Endodermal cell (in vitro differentiated cells): ENCODE data around the gene NPM3. TPM values are rescaled to one million over a fixed set of nuclear protein-coding genes. Genes with fewer than 3 reads are reported as not detected.

Experiments
- DNase-seq: peaks from one replicate; pipeline ENCODE4 v3.0.0-alpha.2; 2017
- H3K27ac ChIP-seq: 2 replicates; pipeline ENCODE4 v1.5.1; 2013; ENCODE audit warnings: mild to moderate bottlenecking, low read depth, low read length, moderate library complexity
- H3K27me3 ChIP-seq: 2 replicates; pipeline ENCODE4 v1.6.1; 2013; ENCODE audit warnings: mild to moderate bottlenecking, low read length, moderate library complexity; ENCODE audit not compliant: insufficient read depth, control insufficient read depth, poor library complexity, severe bottlenecking
- H3K36me3 ChIP-seq: 2 replicates; pipeline ENCODE4 v1.7.0; 2013; ENCODE audit warnings: mild to moderate bottlenecking, low read length, moderate library complexity; ENCODE audit not compliant: control insufficient read depth, insufficient read depth
- H3K4me1 ChIP-seq: one replicate; pipeline ENCODE4 v1.7.0; 2013; ENCODE audit warnings: low read length; ENCODE audit not compliant: control insufficient read depth, insufficient read depth
- H3K4me3 ChIP-seq: 2 replicates; pipeline ENCODE4 v1.5.1; 2013; ENCODE audit warnings: mild to moderate bottlenecking, low read length, moderate library complexity
- H3K9ac ChIP-seq: 2 replicates; pipeline ENCODE4 v1.6.1; 2013; ENCODE audit warnings: mild to moderate bottlenecking, low read length, moderate library complexity; ENCODE audit not compliant: poor library complexity, severe bottlenecking; ENCODE audit errors: extremely low read depth
- H3K9me3 ChIP-seq: 2 replicates; pipeline ENCODE4 v1.6.1; 2013; ENCODE audit warnings: mild to moderate bottlenecking, low read length, moderate library complexity; ENCODE audit not compliant: control insufficient read depth
- H3K27ac Mint-ChIP-seq: 2 replicates; pipeline ENCODE4 v1.8.0; 2020; ENCODE audit warnings: mixed read lengths
- H3K27me3 Mint-ChIP-seq: 2 replicates; pipeline ENCODE4 v1.8.0; 2021; ENCODE audit warnings: mild to moderate bottlenecking, mixed read lengths; ENCODE audit not compliant: insufficient read depth
- H3K36me3 Mint-ChIP-seq: 2 replicates; pipeline ENCODE4 v1.8.0; 2020; ENCODE audit warnings: low read depth, mixed read lengths
- H3K4me1 Mint-ChIP-seq: 2 replicates; pipeline ENCODE4 v1.8.0; 2020; ENCODE audit warnings: mixed read lengths
- H3K4me3 Mint-ChIP-seq: 2 replicates; pipeline ENCODE4 v1.8.0; 2020; ENCODE audit warnings: mild to moderate bottlenecking, moderate library complexity, mixed read lengths
- H3K9me3 Mint-ChIP-seq: 2 replicates; pipeline ENCODE4 v1.8.0; 2020; ENCODE audit warnings: mild to moderate bottlenecking, mixed read lengths
- WGBS, 2 experiments: methylation state at CpG; one replicate each; pipeline versions ENCODE4 v1.1.5 to v1.1.7; 2013; ENCODE audit warnings: missing lambda C conversion rate in 2 of 2, mixed read lengths in 1 of 2; ENCODE audit not compliant: insufficient coverage in 1 of 2, insufficient read length in 1 of 2; 5-methylcytosine and 5-hydroxymethylcytosine counted together
- total RNA-seq, 2 donors: library from RNA; stranded (reverse); fragmentation: NEBNext Ultra II Directional in 1 of 2; extraction: Animal tissue kit (Norgen Biotek cat#: 25700) in 1 of 2; gene quantifications; 2 replicates in 1 of 2; 3 replicates in 1 of 2; pipeline ENCODE4 v1.2.1, GENCODE V29; 2021
- TF ChIP-seq, protein P1 (sequence below): fragments of 200-600 bp; sonication (generic); conservative IDR thresholded peaks from 2 replicates; pipeline ENCODE4 v1.5.0; 2021; ENCODE audit warnings: antibody characterized with exemption, mild to moderate bottlenecking

The NPM3 gene
- total RNA-seq, 2 donors from 2014 or later = 82.2 to 133 TPM

DNA sequence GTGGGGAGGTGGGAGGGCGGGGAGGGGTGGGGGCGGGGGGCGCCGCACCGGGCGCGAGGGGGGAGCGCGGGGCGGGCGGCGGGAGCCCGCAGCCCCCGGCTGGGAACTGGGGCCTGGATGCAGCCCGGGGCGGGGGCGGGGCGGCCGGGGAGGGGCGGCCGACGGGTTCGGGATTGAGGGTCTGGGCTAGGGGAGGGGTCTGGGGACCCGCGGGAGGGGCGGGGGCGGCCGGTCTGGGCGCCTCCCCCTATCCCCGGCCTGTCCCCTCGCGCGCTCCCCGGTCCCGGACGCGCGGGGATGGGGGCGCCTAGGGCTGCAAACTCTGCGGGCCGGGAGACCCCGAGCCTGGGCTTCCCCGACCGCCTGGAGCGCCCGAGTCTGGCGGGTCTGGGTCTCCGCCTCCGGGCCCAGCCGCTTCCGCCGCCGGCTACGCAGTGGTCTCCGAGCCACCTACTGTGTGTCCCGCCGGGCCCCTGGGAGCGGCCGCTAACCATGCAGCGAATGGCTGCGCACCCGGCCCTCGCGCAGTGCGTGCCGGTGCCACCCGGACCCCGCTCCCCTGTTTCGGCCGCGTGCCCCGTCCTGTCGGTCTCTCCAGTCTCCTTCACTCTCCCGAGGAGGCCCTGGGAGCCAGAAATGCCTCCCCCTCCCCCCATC lies 7.0 kb downstream of the NPM3 start:
- Histone ChIP-seq H3K9me3 (no peaks in the 10 kb centered on the region), H3K27me3 (peaks cover 10% of the 10 kb centered on the region), H3K4me1 (peaks cover 45% of the 10 kb centered on the region), H3K4me3 (no peak overlapping the region), H3K27ac (no peak overlapping the region), H3K36me3 (peaks cover 46% of the 10 kb centered on the region), H3K9ac (peak overlapping the region; percentile 11)
- H3K27me3 Mint-ChIP-seq = peaks cover 26% of the 10 kb centered on the region
- no peaks in the 10 kb centered on the region for H3K9me3 Mint-ChIP-seq
- peaks cover 15% of the 10 kb centered on the region for H3K36me3 Mint-ChIP-seq
- 1 to 3% methylated on average over 22 to 51 of the region's 74 CpGs for WGBS, 2 experiments
- peaks cover 48% of the 10 kb centered on the region for H3K4me1 Mint-ChIP-seq
- H3K27ac Mint-ChIP-seq = peak overlapping the region; percentile 30
- DNase-seq = peak; percentile 76
- TF ChIP-seq, protein P1, sequence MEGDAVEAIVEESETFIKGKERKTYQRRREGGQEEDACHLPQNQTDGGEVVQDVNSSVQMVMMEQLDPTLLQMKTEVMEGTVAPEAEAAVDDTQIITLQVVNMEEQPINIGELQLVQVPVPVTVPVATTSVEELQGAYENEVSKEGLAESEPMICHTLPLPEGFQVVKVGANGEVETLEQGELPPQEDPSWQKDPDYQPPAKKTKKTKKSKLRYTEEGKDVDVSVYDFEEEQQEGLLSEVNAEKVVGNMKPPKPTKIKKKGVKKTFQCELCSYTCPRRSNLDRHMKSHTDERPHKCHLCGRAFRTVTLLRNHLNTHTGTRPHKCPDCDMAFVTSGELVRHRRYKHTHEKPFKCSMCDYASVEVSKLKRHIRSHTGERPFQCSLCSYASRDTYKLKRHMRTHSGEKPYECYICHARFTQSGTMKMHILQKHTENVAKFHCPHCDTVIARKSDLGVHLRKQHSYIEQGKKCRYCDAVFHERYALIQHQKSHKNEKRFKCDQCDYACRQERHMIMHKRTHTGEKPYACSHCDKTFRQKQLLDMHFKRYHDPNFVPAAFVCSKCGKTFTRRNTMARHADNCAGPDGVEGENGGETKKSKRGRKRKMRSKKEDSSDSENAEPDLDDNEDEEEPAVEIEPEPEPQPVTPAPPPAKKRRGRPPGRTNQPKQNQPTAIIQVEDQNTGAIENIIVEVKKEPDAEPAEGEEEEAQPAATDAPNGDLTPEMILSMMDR = no peak
- H3K4me3 Mint-ChIP-seq = peak overlapping the region; percentile 56

DNA sequence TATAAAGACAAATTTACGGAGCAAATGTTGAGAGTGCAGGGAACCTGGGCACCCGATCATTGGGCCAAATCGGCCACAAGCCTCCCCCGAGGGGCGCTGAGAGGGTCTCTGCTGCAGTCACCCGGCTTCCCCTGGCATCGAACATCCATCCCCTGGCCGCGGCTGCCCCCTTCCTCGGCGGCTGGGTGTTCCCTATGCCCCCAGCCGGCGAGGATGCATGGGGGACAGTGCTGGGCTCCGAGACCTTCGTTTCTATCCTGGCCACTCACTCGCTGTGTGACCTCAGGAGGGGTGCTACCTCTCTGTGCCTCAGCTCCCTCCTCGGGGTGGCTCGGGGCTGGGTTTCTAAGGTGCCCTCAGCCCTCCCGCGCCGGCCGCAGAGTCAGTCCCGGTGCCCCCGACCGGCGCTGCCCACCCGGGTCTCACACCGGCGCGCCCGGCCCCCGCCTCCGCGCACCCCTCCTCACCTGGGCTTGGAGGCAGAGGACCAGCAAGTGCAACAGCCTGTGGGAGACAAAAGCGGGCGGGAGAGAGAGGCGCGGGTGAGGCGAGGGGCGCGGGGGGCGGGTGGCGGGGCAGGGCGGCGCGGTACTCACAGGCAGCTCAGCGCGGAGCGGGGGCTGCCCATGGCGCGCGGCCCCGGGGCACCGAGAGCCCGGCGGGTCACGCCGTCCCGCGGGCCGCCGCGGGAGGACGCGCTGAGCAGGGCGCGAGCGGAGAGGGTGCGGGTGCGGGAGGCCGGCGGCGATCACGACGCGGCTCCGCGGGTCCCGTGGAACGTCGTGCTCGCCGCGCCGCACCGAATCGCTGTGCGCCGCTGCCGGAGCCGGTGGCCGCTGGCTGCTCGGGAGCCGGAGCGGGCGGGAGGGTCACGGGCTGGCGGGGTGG lies 7.7 kb downstream of the NPM3 start, which contains the start of gene FGF8:
TSS of gene FGF8 (minus strand) at position 842 of the 888 bp plus-strand sequence. CDS start at position 628, 214 bp downstream.
- peaks cover 43% of the 10 kb centered on the region for H3K4me1 Mint-ChIP-seq
- H3K9ac ChIP-seq = peak within 1 kb of the TSS; percentile 60
- peak; percentile 68 for DNase-seq
- WGBS, 2 experiments = 1 to 5% methylated on average over 17 to 74 of the region's 98 CpGs
- peaks cover 45% of the 10 kb centered on the region for H3K4me1 ChIP-seq
- peaks cover 18% of the 10 kb centered on the region for H3K36me3 Mint-ChIP-seq
- TF ChIP-seq, protein P1 = no peak
- peaks cover 26% of the 10 kb centered on the region for H3K27me3 Mint-ChIP-seq
- peaks cover 10% of the 10 kb centered on the region for H3K27me3 ChIP-seq
- peak within 1 kb of the TSS; percentile 30 for H3K27ac Mint-ChIP-seq
- H3K9me3 Mint-ChIP-seq = no peaks in the 10 kb centered on the region
- H3K36me3 ChIP-seq = peaks cover 52% of the 10 kb centered on the region
- no peaks in the 10 kb centered on the region for H3K9me3 ChIP-seq
- peak within 1 kb of the TSS; percentile 85 for H3K4me3 ChIP-seq
- H3K4me3 Mint-ChIP-seq = peak within 1 kb of the TSS; percentile 63
- H3K27ac ChIP-seq = no peak within 1 kb of the TSS

DNA sequence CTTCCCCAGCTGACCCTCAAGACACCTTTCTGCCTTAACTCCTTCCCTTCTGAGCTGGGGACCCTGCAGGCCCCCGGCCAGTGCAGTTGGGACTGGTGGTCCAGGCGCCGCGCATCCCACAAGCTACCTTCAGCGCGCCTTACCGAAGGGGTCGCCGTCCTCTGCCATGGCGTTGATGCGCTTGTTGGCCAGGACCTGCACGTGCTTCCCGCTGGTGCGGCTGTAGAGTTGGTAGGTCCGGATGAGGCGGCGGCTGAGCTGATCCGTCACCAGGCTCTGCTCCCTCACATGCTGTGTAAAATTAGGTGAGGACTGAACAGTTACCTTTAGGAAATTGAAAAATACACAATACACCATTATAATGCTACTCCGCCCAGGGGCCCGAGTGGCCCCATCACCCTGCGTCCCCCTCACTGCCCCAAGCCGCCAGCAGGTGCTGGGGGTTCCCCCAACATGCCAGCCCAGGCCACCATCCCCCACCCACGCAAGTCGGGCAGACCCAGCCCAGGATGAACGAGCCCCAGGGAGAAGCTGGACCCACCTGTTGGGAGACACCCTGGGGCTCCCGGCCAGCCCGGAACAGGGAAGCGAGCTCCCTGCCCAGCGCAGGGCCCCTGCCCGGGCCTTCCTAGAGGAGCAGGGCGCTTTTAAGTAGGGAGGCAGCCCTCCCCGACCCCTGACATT lies 8.5 kb downstream of the NPM3 start:
- Histone ChIP-seq H3K36me3 (peaks cover 55% of the 10 kb centered on the region), H3K9ac (peak overlapping the region; percentile 60), H3K4me3 (peak overlapping the region; percentile 85), H3K27ac (no peak overlapping the region), H3K4me1 (peaks cover 45% of the 10 kb centered on the region), H3K9me3 (no peaks in the 10 kb centered on the region), H3K27me3 (peaks cover 10% of the 10 kb centered on the region)
- no peak overlapping the region for H3K27ac Mint-ChIP-seq
- no peaks in the 10 kb centered on the region for H3K9me3 Mint-ChIP-seq
- peaks cover 26% of the 10 kb centered on the region for H3K27me3 Mint-ChIP-seq
- H3K36me3 Mint-ChIP-seq = peaks cover 19% of the 10 kb centered on the region
- TF ChIP-seq, protein P1 = no peak
- H3K4me1 Mint-ChIP-seq = peaks cover 40% of the 10 kb centered on the region
- peak; percentile 83 for DNase-seq
- H3K4me3 Mint-ChIP-seq = peak overlapping the region; percentile 63
- WGBS, 2 experiments = 13 to 19% methylated on average over 9 to 32 of the region's 32 CpGs
